DMS114 treated with DMSO at 0.1 percent for 48 hours (cell line): ENCODE measurements around the gene MADD.

Source experiments
- DNase-seq: peaks from one replicate; lab custom pipeline; 2025; ENCODE audit not compliant: unreplicated experiment; lab: John Stamatoyannopoulos, UW

Gene MADD

GRCh38 chr11:47336595-47336994 lies 66.7 kb downstream of the MADD start:
- DNase-seq, result no peak

GRCh38 chr11:47337229-47337924 lies 67.4 kb downstream of the MADD start:
- no peak for DNase-seq

DNA sequence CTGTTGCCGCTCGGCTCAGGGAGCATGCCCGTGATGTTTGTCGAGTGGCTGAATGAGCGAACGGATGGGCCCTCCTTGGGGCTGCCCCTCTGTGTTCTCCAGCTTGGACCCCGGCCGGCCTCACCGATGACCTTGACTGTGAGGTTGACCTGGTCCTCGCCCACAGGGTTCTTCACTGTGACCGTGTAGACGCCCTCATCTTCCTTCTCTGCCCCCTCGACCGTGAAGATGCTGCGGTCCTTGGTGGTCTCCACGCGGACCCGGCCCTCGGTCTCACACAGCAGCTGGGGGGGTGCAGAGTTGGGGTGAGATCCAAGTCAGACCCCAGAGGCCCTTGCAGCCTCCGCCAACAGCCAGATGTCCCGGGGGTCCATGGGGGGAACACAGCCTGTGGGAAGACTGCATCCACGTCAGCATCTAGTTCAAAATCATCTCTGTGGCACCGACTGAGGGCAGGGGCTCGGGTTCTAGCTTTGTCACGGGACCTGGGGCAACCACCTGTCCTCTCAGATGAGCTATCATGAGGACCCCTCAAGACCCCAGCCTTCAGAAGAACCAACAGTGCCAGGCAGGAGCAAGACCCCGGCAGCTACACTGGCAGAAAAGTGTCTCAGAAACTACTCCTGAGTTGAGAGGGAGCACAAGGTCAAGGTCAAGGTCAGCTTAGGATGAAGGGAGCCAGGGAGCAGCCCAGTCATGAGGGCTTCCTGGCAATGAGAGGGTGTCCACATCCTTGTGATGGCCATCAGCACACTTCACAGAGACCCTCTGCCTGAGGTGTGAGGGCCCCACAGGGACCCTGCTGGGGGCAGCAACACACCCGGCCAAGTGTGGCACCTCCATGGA lies 68.7 kb downstream of the MADD start:
- no peak for DNase-seq

DNA sequence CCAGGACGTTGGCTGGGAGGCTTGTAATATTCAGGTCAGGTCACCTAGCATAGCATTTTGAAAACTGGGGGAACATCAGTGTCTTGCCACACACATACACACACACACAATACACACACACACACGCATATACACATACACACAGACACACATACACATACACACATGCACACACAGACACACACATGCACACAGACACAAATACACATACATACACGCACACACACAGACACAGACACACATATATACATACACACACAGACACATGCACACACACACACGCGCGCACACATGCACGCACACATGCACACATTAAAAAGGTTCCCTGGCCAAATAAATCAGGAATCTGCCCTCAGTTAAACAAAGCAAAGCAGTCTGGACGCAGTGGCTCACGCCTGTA lies 70.1 kb downstream of the MADD start:
- no peak for DNase-seq

GRCh38 chr11:47340980-47341775 lies 71.2 kb downstream of the MADD start:
- DNase-seq, result no peak

DNA sequence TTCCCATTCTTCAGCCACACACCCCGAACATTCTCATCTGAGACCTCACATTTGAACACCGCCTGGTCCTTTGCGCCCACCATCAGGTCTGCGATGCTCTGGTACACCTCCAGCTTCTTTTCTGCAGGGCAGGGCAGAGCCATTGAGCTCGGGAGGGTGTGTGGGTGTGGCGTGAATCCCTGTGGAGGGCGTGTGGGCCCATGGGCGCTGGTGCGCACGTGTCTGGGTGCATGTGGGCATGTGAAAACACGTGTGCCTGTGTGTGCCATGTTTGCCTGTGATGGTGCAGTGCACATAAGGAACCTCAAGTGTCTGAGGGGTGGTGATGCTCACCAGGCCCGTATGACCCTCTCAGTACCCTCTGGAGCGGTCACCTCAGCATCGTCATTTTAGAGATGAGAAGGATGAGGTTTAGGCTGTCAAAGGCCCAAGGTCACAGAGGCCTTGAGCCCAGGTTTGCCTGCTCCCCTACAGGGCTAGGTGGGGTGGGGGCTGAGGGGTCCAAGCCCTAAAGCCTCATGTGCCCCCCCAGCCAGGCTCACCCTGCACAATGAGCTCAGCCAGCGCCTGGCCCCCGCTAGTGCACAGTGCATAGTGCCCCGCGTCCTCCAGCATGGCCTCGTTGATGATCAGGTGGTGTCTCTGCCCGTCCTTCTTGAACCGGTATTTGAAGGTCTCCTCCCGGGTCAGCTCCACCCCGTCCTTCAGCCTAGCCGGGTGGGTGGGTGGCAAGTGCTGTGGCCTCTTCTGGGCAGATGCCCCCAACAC lies 72.3 kb downstream of the MADD start:
- DNase-seq, result no peak

DNA sequence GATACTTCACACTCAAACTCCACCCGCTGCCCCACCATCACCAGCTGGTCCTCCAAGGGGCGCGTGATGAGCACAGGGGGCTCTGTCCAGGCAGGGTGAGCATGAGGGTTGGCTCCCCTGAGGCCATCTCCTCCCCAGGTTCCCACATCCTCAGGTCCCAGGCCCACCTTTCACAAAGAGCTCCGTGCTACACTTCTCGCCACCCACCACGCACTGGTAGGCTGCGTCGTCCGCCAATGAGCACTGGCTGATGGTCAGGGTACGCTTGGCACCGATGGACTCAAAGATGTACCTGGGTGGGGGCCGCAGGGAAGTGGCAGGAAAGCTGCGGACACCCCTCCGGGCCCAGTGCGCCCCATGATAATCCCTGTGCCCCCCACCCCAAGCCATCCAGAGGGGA lies 72.9 kb downstream of the MADD start:
- DNase-seq, result no peak

GRCh38 chr11:47345890-47346563 lies 76.1 kb downstream of the MADD start:
- DNase-seq, result no peak

DNA sequence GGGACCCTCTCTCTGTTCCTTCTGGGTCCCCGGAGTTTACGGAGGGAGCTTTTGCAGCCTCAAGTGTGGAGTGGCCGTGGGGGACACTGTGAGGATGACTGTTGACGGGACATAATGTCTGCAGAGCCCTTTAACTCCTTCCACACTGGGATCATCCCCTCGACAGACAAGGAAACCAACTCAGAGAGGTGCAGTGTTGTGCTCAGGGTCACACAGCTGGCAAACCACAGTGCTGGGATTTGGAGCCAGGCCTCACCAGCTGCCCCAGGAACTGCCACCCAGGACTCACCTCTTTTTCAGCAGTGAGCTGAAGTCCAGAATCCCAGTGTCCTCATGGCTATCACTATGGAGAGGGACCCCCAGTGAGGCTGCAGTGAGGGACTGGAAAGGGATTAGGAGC lies 77.2 kb downstream of the MADD start:
- DNase-seq, result no peak

DNA sequence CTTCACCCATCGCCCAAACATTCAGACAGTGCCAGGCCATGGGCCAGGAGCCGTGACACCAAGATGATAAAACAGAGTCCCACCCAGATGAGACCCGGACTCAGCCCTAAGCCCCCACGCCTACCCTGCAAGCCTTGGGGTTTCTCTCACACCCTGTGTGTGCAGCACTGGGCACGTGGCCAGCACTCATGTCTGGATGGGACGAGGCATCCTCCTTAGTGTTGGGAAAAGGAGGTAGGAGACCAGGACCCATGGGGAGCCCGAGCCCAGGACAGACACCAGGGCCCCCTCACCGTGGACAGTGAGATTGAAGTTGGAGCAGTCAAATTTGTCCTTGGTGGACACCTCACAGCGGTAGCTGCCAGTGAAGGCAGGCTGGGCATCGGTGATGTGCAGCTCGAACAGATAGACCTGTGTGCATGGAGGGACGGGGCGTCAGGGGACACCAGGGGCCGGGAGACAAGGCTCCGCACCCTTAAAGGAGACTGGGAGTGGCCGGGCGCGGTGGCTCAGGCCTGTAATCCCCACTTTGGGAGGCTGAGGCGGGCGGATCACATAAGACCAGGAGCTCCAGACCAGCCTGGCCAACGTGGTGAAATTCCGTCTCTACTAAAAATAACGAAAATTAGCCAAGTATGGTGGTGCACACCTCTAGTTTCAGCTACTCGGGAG lies 78.3 kb downstream of the MADD start:
- no peak for DNase-seq

- peak; percentile 15 for DNase-seq
These were observed 78.9 kb downstream of the MADD start for GRCh38 chr11:47348859-47349258.

DNA sequence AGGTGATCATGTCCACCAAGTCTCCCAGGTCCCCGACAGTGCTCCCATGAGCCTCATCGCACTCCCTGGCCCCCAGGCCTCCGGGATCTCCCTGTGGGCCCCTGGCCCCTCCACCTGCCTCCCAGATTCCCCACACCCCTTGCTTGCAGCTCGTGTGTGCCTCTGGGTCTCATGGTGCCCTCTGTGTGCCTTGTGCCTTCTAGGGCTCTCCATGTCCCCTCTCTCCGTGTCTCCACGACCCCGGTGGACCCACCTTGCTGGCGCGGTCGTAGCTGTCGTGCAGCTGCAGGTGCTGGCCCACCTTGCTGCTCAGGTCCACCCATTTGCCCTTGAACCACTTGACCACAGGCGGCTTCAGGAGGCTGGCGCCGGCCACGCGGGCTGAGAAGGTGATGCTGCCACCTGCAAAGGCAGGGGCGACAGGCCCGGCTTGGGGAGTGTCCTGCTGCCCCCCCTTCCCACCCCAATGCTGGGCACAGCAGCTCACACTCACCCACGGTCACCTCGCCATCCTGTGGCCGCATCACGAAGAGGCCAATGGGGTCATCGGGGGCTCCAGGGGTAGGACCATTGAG lies 79.7 kb downstream of the MADD start:
- no peak for DNase-seq

DNA sequence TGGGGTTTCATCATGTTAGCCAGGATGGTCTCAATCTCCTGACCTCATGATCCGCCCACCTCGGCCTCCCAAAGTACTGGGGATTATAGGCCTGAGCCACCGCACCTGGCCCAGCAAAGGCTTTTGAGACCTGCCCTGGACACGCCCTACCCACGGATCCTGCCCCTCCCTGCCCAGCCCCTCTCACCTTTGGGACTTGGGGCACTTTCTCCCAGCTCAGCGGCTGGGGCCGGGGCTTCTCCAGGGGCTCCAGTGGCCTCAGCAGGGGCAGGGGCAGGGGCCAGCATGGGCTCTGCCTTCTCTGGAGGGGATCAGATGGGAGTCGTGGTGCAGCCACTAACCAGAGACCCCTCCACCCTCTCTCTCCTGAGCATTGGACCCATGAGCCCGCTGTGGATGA lies 80.4 kb downstream of the MADD start:
- DNase-seq, result no peak

DNA sequence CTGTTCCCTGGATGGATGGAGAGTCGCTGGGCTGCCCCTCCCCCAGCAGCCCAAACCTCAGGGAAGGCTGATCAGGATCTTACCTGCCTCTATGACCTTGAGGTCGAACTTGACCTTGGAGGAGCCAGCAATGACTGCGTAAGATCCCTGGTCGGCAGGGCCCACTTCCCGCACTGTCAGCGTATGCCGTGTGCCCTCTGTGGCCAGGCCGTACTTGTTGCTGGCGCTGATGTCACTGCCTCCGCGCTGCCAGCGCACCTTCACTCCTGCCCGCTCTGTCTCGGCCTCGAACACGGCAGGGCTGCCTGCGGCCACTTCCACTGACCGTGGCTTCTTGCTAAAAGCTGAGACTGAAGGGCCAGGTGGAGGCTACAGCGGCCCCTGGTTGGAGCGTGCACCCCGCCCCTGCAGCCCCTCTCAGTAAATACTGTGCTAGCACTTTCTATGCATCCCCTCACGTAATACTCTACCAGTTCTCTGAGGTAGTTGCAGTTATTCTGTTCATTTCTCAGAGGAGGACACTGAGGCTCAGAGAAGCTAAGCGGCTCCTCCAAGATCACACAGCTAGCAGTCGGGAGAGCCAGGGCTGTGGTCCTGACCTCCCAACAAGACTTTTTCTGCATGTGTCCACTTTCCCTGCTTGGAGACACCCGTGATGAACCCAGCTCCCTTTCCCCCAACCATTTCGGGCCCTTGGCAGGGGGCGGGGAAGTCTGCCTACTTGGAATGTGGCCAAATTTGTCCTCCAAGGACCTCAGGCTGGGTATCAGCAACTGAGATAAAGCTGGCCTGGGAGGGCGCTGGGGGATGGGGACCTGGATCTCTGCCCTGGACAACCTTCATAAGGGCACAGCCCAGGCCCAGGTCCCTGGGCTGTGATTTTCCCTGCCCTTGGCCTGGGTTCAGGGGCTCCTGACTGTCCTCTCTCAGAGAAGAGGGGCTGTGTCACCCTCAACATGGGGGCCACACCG lies 81.5 kb downstream of the MADD start:
- DNase-seq, result no peak

DNA sequence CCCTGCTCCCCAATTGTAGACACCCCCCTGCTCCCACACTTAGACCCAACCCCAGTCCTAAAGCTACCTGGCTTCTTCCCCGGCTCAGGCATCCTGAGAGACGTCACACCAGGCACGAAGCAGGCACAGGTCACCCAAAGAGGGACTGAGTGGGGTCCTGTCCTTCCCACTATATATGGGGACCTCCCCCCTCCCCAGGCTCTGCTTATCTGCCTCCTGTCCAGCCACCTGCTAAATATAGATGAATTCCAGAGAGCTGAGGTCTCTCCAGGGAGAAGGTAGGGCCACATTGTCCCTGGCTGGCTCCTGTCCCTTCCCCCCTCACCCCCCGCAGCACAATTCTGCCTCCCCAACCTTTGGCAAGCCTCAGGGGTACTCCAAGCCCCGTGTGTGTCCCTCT lies 82.6 kb downstream of the MADD start, which contains the start of gene MYBPC3:
TSS of gene MYBPC3 (minus strand) at position 147 of the 400 bp plus-strand sequence. CDS start at position 92, 55 bp downstream.
- no peak for DNase-seq

- no peak for DNase-seq
These were observed 84.2 kb downstream of the MADD start for GRCh38 chr11:47353978-47354774.

DNA sequence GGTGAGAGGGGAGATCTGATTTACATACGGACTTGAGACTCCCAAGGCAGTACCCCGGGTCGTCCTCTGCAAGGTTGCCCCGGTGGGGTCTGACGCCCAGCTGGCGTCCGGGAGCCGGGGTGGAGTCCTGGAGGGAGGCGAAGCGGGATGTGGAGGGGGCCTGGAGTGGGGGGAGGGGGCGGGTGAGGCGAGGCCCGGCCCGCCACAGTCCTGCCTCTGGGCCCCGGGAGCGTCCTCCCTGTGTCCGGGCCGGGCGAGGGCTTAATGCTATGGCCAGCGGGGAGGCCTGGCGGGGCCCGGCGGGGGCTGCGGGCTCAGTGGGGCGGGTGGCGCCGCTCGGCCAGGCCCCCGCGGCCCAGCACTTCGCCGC lies 85.0 kb downstream of the MADD start:
- DNase-seq, result peak; percentile 7
